GM23338 (cell line): Measurements from ENCODE around the gene TRMT2A. TPM values are rescaled to one million over a fixed set of nuclear protein-coding genes. Genes with fewer than 3 reads are reported as not detected.

ENCODE experiments used
- CREB1 ChIP-seq: fragments of 250-450 bp; sonication (Bioruptor Pico); IDR thresholded peaks from 2 replicates; pipeline ENCODE4 v1.5.0; 2020; ENCODE audit warnings: low read depth, mild to moderate bottlenecking, moderate library complexity
- NANOG ChIP-seq: IDR thresholded peaks from 2 replicates; pipeline ENCODE4 v1.6.1; 2016; ENCODE audit warnings: antibody characterized with exemption, borderline replicate concordance
- ZNF114 ChIP-seq: fragments of 250-450 bp; sonication (Bioruptor Pico); IDR thresholded peaks from 2 replicates; pipeline ENCODE4 v1.5.0; 2020; ENCODE audit warnings: mild to moderate bottlenecking, moderate library complexity
- ZNF331 ChIP-seq: fragments of 250-450 bp; sonication (Bioruptor Pico); IDR thresholded peaks from 2 replicates; pipeline ENCODE4 v1.5.0; 2020; ENCODE audit warnings: low read depth, mild to moderate bottlenecking, moderate library complexity
- polyA plus RNA-seq: library from polyadenylated mRNA; unstranded; fragments of >200 nt; fragmentation: Nextera tagmentation; extraction: Ambion mirVana; gene quantifications from 2 replicates; pipeline ENCODE4 v1.2.1, GENCODE V29; 2016
- total RNA-seq: library from RNA; depleted of rRNA; stranded (reverse); fragments of >200 nt; shearing (Covaris generic); gene quantifications from 2 replicates; pipeline ENCODE4 v1.2.3, GENCODE V29; 2014
- TF ChIP-seq, protein P1 (sequence below): fragments of 250-450 bp; sonication (Bioruptor Pico); IDR thresholded peaks from 2 replicates; pipeline ENCODE4 v1.5.0; 2020; ENCODE audit warnings: mild to moderate bottlenecking, moderate library complexity
- TF ChIP-seq, protein P2 (sequence below): IDR thresholded peaks from 2 replicates; pipeline ENCODE4 v1.6.1; 2016; ENCODE audit warnings: antibody characterized with exemption
- TF ChIP-seq, protein P3 (sequence below), 2 experiments: fragments of 200-600 bp in 1 of 2; sonication (generic) in 1 of 2; conservative IDR thresholded peaks; 2 replicates each; pipeline versions ENCODE4 v1.5.1 to v1.6.1; 2016 to 2017; ENCODE audit warnings: antibody characterized with exemption in 2 of 2, low read depth in 2 of 2, mild to moderate bottlenecking in 2 of 2, moderate library complexity in 1 of 2

Gene TRMT2A
- total and polyA plus RNA-seq, 2 experiments from 2014 or later, result 41.3 to 61.3 TPM

DNA sequence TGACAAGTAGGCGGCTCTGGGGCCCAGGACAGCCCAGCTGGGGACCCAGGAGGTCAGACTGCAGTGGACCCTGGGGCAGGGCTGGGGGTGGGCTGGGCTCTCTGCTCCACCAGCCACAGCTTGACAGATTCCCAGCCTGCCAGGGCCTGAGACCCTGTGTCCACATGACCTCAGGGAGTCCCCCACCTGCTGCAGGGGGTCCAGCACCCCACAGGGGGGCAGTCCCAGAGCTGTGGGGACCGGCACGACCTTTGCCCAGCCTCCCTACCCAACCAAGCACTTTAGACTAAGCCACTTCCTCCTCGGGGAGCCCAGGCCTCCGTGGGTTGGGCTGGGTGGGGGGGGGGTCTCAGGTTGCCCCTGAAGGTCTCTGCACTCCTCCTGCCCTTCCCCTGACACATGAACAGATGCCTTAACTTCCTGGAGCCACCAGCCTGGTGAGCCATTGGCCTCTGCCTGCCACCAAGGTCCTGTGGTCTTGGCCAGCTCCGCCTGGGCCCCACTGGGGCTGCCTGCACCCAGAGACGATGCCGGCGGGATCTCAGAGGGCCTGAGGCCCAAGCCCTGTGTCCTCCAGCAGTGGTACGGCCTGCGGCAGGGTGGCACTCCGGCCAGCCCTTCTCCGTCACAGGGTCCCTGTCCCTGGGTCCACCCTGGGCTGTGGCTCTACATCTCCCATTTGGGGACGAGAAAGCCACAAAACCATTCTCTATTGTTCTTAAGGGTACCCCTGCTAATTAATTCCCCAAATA, 30.4 kb upstream of the TRMT2A start (continued):
- TF ChIP-seq, protein P1, sequence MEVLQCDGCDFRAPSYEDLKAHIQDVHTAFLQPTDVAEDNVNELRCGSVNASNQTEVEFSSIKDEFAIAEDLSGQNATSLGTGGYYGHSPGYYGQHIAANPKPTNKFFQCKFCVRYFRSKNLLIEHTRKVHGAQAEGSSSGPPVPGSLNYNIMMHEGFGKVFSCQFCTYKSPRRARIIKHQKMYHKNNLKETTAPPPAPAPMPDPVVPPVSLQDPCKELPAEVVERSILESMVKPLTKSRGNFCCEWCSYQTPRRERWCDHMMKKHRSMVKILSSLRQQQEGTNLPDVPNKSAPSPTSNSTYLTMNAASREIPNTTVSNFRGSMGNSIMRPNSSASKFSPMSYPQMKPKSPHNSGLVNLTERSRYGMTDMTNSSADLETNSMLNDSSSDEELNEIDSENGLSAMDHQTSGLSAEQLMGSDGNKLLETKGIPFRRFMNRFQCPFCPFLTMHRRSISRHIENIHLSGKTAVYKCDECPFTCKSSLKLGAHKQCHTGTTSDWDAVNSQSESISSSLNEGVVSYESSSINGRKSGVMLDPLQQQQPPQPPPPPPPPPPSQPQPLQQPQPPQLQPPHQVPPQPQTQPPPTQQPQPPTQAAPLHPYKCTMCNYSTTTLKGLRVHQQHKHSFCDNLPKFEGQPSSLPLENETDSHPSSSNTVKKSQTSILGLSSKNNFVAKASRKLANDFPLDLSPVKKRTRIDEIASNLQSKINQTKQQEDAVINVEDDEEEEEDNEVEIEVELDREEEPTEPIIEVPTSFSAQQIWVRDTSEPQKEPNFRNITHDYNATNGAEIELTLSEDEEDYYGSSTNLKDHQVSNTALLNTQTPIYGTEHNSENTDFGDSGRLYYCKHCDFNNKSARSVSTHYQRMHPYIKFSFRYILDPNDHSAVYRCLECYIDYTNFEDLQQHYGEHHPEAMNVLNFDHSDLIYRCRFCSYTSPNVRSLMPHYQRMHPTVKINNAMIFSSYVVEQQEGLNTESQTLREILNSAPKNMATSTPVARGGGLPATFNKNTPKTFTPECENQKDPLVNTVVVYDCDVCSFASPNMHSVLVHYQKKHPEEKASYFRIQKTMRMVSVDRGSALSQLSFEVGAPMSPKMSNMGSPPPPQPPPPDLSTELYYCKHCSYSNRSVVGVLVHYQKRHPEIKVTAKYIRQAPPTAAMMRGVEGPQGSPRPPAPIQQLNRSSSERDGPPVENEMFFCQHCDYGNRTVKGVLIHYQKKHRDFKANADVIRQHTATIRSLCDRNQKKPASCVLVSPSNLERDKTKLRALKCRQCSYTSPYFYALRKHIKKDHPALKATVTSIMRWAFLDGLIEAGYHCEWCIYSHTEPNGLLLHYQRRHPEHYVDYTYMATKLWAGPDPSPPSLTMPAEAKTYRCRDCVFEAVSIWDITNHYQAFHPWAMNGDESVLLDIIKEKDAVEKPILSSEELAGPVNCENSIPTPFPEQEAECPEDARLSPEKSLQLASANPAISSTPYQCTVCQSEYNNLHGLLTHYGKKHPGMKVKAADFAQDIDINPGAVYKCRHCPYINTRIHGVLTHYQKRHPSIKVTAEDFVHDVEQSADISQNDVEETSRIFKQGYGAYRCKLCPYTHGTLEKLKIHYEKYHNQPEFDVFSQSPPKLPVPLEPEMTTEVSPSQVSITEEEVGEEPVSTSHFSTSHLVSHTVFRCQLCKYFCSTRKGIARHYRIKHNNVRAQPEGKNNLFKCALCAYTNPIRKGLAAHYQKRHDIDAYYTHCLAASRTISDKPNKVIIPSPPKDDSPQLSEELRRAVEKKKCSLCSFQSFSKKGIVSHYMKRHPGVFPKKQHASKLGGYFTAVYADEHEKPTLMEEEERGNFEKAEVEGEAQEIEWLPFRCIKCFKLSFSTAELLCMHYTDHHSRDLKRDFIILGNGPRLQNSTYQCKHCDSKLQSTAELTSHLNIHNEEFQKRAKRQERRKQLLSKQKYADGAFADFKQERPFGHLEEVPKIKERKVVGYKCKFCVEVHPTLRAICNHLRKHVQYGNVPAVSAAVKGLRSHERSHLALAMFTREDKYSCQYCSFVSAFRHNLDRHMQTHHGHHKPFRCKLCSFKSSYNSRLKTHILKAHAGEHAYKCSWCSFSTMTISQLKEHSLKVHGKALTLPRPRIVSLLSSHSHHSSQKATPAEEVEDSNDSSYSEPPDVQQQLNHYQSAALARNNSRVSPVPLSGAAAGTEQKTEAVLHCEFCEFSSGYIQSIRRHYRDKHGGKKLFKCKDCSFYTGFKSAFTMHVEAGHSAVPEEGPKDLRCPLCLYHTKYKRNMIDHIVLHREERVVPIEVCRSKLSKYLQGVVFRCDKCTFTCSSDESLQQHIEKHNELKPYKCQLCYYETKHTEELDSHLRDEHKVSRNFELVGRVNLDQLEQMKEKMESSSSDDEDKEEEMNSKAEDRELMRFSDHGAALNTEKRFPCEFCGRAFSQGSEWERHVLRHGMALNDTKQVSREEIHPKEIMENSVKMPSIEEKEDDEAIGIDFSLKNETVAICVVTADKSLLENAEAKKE (CRISPR knock-in tag), result no peak
- no peak for TF ChIP-seq ZNF331 (CRISPR knock-in tag)
- no peak for TF ChIP-seq CREB1 (CRISPR knock-in tag)
- TF ChIP-seq, protein P2, sequence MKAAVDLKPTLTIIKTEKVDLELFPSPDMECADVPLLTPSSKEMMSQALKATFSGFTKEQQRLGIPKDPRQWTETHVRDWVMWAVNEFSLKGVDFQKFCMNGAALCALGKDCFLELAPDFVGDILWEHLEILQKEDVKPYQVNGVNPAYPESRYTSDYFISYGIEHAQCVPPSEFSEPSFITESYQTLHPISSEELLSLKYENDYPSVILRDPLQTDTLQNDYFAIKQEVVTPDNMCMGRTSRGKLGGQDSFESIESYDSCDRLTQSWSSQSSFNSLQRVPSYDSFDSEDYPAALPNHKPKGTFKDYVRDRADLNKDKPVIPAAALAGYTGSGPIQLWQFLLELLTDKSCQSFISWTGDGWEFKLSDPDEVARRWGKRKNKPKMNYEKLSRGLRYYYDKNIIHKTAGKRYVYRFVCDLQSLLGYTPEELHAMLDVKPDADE, result no peak
- no peak for TF ChIP-seq NANOG
- no peak for TF ChIP-seq ZNF114 (CRISPR knock-in tag)
- TF ChIP-seq, protein P3, sequence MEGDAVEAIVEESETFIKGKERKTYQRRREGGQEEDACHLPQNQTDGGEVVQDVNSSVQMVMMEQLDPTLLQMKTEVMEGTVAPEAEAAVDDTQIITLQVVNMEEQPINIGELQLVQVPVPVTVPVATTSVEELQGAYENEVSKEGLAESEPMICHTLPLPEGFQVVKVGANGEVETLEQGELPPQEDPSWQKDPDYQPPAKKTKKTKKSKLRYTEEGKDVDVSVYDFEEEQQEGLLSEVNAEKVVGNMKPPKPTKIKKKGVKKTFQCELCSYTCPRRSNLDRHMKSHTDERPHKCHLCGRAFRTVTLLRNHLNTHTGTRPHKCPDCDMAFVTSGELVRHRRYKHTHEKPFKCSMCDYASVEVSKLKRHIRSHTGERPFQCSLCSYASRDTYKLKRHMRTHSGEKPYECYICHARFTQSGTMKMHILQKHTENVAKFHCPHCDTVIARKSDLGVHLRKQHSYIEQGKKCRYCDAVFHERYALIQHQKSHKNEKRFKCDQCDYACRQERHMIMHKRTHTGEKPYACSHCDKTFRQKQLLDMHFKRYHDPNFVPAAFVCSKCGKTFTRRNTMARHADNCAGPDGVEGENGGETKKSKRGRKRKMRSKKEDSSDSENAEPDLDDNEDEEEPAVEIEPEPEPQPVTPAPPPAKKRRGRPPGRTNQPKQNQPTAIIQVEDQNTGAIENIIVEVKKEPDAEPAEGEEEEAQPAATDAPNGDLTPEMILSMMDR (conservative IDR thresholded peaks at IDR 0.05; ENCODE audit: low read depth in 2 of 2), result no peak
